ENCODE measurements around the gene CPEB2. TPM values are rescaled to one million over a fixed set of nuclear protein-coding genes. Genes with fewer than 3 reads are reported as not detected.

CPEB2 gene
- total RNA-seq, 4 donors from 2014 or later, result 12.5 to 24.3 (median 16.4) TPM

DNA sequence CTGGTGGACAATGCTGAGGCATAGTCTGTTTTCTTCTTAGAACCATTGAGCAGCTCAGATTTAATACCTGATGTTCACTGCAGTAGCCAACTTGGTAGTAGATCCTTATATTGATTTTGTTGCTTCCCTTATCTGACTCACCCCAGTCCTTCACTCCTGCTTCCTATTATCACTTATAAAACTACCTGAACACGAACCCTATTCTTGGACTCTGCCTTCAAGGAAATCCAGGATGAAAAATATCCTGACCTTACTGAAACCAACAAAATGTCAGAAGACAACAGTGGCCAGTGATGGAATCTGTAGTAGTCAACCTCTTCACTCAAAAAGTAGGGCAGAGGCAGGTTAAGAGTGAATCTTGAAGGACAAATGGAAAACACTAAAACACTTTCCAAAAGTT, 98.1 kb downstream of the CPEB2 start:
- no peaks in the 10 kb centered on the region for H3K27me3 ChIP-seq
- TF ChIP-seq POLR2A (IDR thresholded peaks at IDR 0.05), result no peak
- no peak for TF ChIP-seq CTCF (IDR thresholded peaks at IDR 0.05)
- 79 to 86% methylated on average over 1 of the region's 1 CpG for WGBS, 2 donors
- H3K4me1 ChIP-seq, result no peaks in the 10 kb centered on the region
- no peak overlapping the region for H3K27ac ChIP-seq
- no peaks in the 10 kb centered on the region for H3K36me3 ChIP-seq
- no peak overlapping the region for H3K4me3 ChIP-seq (replicated peaks in 1 of 3)
- intact Hi-C loops (cut with DNase I), result no loop called here
- no peak for DNase-seq
- H3K9me3 ChIP-seq, result no peaks in the 10 kb centered on the region

DNA sequence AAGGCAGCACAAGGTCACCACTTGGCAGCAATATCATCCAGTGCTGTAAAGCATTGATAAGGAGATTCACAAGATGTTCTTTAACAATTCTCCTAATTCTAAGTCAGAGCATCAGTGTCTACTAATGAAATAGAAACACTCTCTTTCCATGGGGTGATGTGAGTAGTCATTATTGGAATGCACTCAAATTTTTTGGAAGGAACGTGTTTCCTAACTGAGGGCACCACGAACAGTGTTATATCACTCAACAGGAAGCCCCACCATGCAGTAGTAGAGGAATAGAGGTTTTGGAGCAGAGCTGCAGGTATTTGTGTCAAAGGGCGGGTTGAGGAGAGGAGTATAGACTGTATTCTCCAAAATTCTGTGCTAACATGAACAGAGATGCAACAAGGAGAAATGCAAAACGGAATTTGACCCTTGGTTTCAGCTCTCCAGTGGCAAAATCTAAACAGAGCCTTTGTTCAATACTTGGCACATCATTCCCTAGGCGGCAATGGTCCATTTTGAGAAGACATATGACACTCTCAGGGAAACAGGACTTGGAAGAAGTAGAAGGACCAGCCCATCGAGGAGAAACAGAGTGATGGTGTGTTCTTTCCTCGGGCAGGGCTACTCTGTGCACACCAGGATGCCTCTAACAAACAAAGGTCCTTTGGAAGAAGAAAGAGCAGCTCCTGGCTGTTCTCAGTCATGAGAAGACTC, 98.9 kb downstream of the CPEB2 start:
- no peaks in the 10 kb centered on the region for H3K9me3 ChIP-seq
- no peaks in the 10 kb centered on the region for H3K36me3 ChIP-seq
- no peaks in the 10 kb centered on the region for H3K4me1 ChIP-seq
- no peak for TF ChIP-seq CTCF (IDR thresholded peaks at IDR 0.05)
- no peak for TF ChIP-seq POLR2A (IDR thresholded peaks at IDR 0.05)
- no peak overlapping the region for H3K27ac ChIP-seq
- H3K27me3 ChIP-seq, result no peaks in the 10 kb centered on the region
- intact Hi-C loops (cut with DNase I), result no loop called here
- 69 to 77% methylated on average over 7 of the region's 7 CpGs for WGBS, 2 donors
- DNase-seq, result no peak
- no peak overlapping the region for H3K4me3 ChIP-seq (replicated peaks in 1 of 3)

GRCh38 chr4:15104825-15105224, 102.5 kb downstream of the CPEB2 start:
- H3K4me3 ChIP-seq (replicated peaks in 1 of 3), result no peak overlapping the region
- no peaks in the 10 kb centered on the region for H3K27me3 ChIP-seq
- H3K9me3 ChIP-seq, result no peaks in the 10 kb centered on the region
- no peaks in the 10 kb centered on the region for H3K36me3 ChIP-seq
- no peak for DNase-seq
- intact Hi-C loops (cut with DNase I), result no loop called here
- no peak overlapping the region for H3K27ac ChIP-seq
- no peaks in the 10 kb centered on the region for H3K4me1 ChIP-seq
- 100% methylated on average over 1 of the region's 1 CpG for WGBS, 2 donors
- no peak for TF ChIP-seq POLR2A (IDR thresholded peaks at IDR 0.05)
- no peak for TF ChIP-seq CTCF (IDR thresholded peaks at IDR 0.05)

- no peak for DNase-seq
- H3K27ac ChIP-seq, result no peak overlapping the region
- WGBS, 2 donors, result 65 to 72% methylated on average over 5 of the region's 5 CpGs
- intact Hi-C loops (cut with DNase I), result no loop called here
- H3K4me1 ChIP-seq, result no peaks in the 10 kb centered on the region
- no peaks in the 10 kb centered on the region for H3K9me3 ChIP-seq
- no peak for TF ChIP-seq CTCF (IDR thresholded peaks at IDR 0.05)
- TF ChIP-seq POLR2A (IDR thresholded peaks at IDR 0.05), result no peak
- no peak overlapping the region for H3K4me3 ChIP-seq (replicated peaks in 1 of 3)
- no peaks in the 10 kb centered on the region for H3K27me3 ChIP-seq
- no peaks in the 10 kb centered on the region for H3K36me3 ChIP-seq
These were observed 104.1 kb downstream of the CPEB2 start for GRCh38 chr4:15106399-15106798.

GRCh38 chr4:15109600-15109999, 107.3 kb downstream of the CPEB2 start:
- Histone ChIP-seq H3K27me3 (no peaks in the 10 kb centered on the region), H3K4me3 (replicated peaks in 1 of 3) (no peak overlapping the region), H3K36me3 (no peaks in the 10 kb centered on the region), H3K27ac (no peak overlapping the region), H3K4me1 (no peaks in the 10 kb centered on the region), H3K9me3 (no peaks in the 10 kb centered on the region)
- no peak for DNase-seq
- TF ChIP-seq POLR2A (IDR thresholded peaks at IDR 0.05) (no peak), CTCF (IDR thresholded peaks at IDR 0.05) (no peak)
- intact Hi-C loops (cut with DNase I), result no loop called here

Data from thyroid gland (tissue), 4 donors.